ENCODE data around the gene ANKFN1. TPM values are rescaled to one million over a fixed set of nuclear protein-coding genes. Genes with fewer than 3 reads are reported as not detected.

Gene ANKFN1
- total RNA-seq, 4 donors from 2014 or later = 0.40 TPM; not detected in 3

GRCh38 chr17:56150649-56151048 is 2.6 kb upstream of the ANKFN1 start:
- H3K4me3 ChIP-seq = no peak overlapping the region
- no peak for TF ChIP-seq POLR2AphosphoS5 (IDR thresholded peaks at IDR 0.05)
- TF ChIP-seq, protein P1, sequence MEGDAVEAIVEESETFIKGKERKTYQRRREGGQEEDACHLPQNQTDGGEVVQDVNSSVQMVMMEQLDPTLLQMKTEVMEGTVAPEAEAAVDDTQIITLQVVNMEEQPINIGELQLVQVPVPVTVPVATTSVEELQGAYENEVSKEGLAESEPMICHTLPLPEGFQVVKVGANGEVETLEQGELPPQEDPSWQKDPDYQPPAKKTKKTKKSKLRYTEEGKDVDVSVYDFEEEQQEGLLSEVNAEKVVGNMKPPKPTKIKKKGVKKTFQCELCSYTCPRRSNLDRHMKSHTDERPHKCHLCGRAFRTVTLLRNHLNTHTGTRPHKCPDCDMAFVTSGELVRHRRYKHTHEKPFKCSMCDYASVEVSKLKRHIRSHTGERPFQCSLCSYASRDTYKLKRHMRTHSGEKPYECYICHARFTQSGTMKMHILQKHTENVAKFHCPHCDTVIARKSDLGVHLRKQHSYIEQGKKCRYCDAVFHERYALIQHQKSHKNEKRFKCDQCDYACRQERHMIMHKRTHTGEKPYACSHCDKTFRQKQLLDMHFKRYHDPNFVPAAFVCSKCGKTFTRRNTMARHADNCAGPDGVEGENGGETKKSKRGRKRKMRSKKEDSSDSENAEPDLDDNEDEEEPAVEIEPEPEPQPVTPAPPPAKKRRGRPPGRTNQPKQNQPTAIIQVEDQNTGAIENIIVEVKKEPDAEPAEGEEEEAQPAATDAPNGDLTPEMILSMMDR (IDR thresholded peaks at IDR 0.05) = no peak
- TF ChIP-seq POLR2A (IDR thresholded peaks at IDR 0.05; ENCODE audit: low read depth) = no peak
- no peak for TF ChIP-seq EP300 (IDR thresholded peaks at IDR 0.05)
- H3K9me3 ChIP-seq = no peaks in the 10 kb centered on the region
- 84% methylated on average over 4 of the region's 4 CpGs for WGBS
- DNase-seq (ENCODE audit: extremely low spot score) = no peak
- no peak overlapping the region for H3K27ac ChIP-seq (replicated peaks in 1 of 4)
- no peaks in the 10 kb centered on the region for H3K4me1 ChIP-seq
- intact Hi-C loops (cut with DNase I) = loop anchor here (10.0 kb wide), 1 partner anchor 544 kb away; no protein-coding TSS in a partner anchor
- peaks cover 0 to 3% (median 0%) of the 10 kb centered on the region in 4 donors for H3K27me3 ChIP-seq
- no peaks in the 10 kb centered on the region for H3K36me3 ChIP-seq

DNA sequence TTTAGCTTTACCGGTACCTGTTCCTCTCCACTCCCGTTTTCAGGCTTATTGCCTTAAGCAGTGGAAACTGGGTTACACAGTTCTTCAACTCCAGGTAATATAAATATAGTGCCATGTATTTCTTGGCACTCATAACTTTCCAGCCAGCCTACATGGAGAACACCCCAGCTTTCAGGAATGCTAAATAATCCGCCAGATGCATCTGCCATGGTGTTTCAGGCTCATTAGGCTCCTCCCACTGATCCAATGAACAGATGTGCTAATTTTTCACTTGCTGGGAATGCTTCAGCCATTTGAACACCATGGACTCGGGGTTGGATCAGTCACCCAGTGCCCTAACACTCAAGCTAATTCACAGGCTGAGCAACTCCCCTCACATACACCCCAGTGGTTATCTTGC is 4.6 kb downstream of the ANKFN1 start:
- intact Hi-C loops (cut with DNase I) = loop anchor here (10.0 kb wide), 1 partner anchor 537 kb away; no protein-coding TSS in a partner anchor
- no peak for DNase-seq (ENCODE audit: extremely low spot score)
- Histone ChIP-seq H3K9me3 (no peaks in the 10 kb centered on the region), H3K4me3 (no peak overlapping the region), H3K36me3 (no peaks in the 10 kb centered on the region), H3K27me3 (no peaks in the 10 kb centered on the region), H3K27ac (replicated peaks in 1 of 4) (no peak overlapping the region), H3K4me1 (peaks cover 0 to 15% (median 9%) of the 10 kb centered on the region in 4 donors)
- 100% methylated on average over 4 of the region's 4 CpGs for WGBS
- TF ChIP-seq, protein P1 (IDR thresholded peaks at IDR 0.05) = no peak
- no peak for TF ChIP-seq POLR2AphosphoS5 (IDR thresholded peaks at IDR 0.05)
- TF ChIP-seq EP300 (IDR thresholded peaks at IDR 0.05) = no peak
- TF ChIP-seq POLR2A (IDR thresholded peaks at IDR 0.05; ENCODE audit: low read depth) = no peak

- WGBS = 50% methylated on average over 1 of the region's 1 CpG
- Histone ChIP-seq H3K27ac (replicated peaks in 1 of 4) (no peak overlapping the region), H3K4me1 (peaks cover 0 to 18% (median 12%) of the 10 kb centered on the region in 4 donors), H3K27me3 (no peaks in the 10 kb centered on the region), H3K36me3 (no peaks in the 10 kb centered on the region), H3K9me3 (no peaks in the 10 kb centered on the region), H3K4me3 (no peak overlapping the region)
- intact Hi-C loops (cut with DNase I) = loop anchor here (10.0 kb wide), 1 partner anchor 536 kb away; no protein-coding TSS in a partner anchor
- TF ChIP-seq EP300 (IDR thresholded peaks at IDR 0.05) = no peak
- no peak for TF ChIP-seq POLR2AphosphoS5 (IDR thresholded peaks at IDR 0.05)
- TF ChIP-seq, protein P1 (IDR thresholded peaks at IDR 0.05) = no peak
- TF ChIP-seq POLR2A (IDR thresholded peaks at IDR 0.05; ENCODE audit: low read depth) = no peak
- no peak for DNase-seq (ENCODE audit: extremely low spot score)
These were observed 5.1 kb downstream of the ANKFN1 start for GRCh38 chr17:56158344-56158743.

DNA sequence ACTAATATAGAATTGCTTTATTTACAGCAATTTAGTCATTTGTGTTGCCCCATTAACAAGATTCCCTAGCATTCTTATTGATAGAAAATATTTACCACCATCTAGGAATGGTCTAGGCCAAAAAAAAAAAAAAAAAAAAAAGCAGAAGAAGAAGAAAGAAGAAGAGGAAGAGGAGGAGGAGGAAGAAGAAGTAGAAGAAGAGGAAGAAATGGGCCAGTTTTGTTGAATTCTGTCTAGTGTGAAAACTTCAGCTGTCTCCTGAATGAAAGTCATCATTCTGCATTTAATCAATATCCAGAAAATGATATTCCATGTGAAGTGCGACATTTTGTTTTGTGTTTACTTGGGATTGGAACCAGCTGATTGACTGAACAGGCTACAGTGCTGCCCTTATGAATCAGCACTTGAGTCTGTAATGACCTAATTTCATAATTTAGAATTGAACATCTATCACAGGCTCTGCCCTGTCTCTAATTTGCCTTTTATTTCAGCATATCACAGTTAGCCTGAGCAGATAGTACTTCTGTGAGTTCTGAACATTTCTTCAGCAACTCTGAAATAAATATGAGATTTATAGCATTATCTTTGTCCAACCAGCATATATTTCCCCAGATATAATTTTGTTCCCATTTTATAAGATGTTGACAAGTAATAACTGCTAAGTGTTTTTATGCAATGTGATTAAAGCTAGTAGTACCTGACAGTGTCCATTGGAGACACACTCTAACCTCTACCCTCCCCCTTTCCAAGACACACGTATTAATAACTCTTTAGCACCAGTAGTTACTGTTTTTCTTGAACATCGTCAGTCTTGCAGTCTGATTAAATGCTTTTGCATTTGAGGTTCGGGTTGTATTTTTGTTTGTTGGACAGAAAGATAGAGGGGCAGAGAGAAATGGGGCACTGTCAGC is 5.9 kb downstream of the ANKFN1 start:
- TF ChIP-seq, protein P1 (IDR thresholded peaks at IDR 0.05) = no peak
- TF ChIP-seq POLR2AphosphoS5 (IDR thresholded peaks at IDR 0.05) = no peak
- TF ChIP-seq EP300 (IDR thresholded peaks at IDR 0.05) = no peak
- TF ChIP-seq POLR2A (IDR thresholded peaks at IDR 0.05; ENCODE audit: low read depth) = no peak
- Histone ChIP-seq H3K36me3 (no peaks in the 10 kb centered on the region), H3K4me1 (peaks cover 0 to 22% (median 13%) of the 10 kb centered on the region in 4 donors), H3K27me3 (no peaks in the 10 kb centered on the region), H3K27ac (replicated peaks in 1 of 4) (no peak overlapping the region), H3K4me3 (no peak overlapping the region), H3K9me3 (no peaks in the 10 kb centered on the region)
- 49% methylated on average over 4 of the region's 4 CpGs for WGBS
- DNase-seq (ENCODE audit: extremely low spot score) = no peak
- intact Hi-C loops (cut with DNase I) = loop anchor here (10.0 kb wide), 1 partner anchor 536 kb away; no protein-coding TSS in a partner anchor
